Endothelial cell of umbilical vein (primary cell): ENCODE data around the gene SCN1B. TPM values are rescaled to one million over a fixed set of nuclear protein-coding genes. Genes with fewer than 3 reads are reported as not detected.
A peak's percentile ranks its signal among the peaks of the same experiment; 100 is the strongest.
"Not testable (repeated sequence)": the region's sequence is repeated elsewhere in the genome, so short reads cannot be mapped to it uniquely, and the experiment has no call there.

Experiments
- BruUV-seq: library from RNA; stranded (reverse); fragments of 400-500 nt; replicated peaks from 2 replicates; lab custom pipeline; 2021; lab: Mats Ljungman, UMichigan
- CTCF ChIA-PET: fragments of 300-600, 350-600 bp; sonication (Branson Sonifier 250); formaldehyde crosslinking; loops from one replicate; lab custom pipeline; 2021; ENCODE audit warnings: antibody characterized with exemption, inconsistent platforms; lab: Charles Lee
- POLR2A ChIA-PET: fragments of 300-600, 350-600 bp; sonication (Branson Sonifier 250); formaldehyde crosslinking; loops from one replicate; lab custom pipeline; 2021; ENCODE audit warnings: antibody characterized with exemption, inconsistent platforms; lab: Charles Lee
- DNase-seq: peaks from one replicate; pipeline ENCODE4 v3.0.0-alpha.2; 2011; ENCODE audit warnings: low read depth, low spot score
- FAIRE-seq: peaks from 2 replicates; lab custom pipeline; 2011; peaks lifted over from hg19 to GRCh38; lab: Jason Lieb, UNC
- H2AFZ ChIP-seq: 2 replicates; pipeline ENCODE4 v1.6.0; 2012; ENCODE audit warnings: low read depth, low read length, control low read depth, inconsistent platforms
- H3K27ac ChIP-seq: 2 replicates; pipeline ENCODE4 v1.5.1; 2011; ENCODE audit warnings: low read depth, mild to moderate bottlenecking, control low read depth, low read length, moderate library complexity; ENCODE audit not compliant: insufficient read depth
- H3K27me3 ChIP-seq, 2 experiments: 2 replicates each; pipeline versions ENCODE4 v1.6.0 to v1.6.1; 2011; ENCODE audit warnings: low read length in 2 of 2, mixed read lengths in 1 of 2; ENCODE audit not compliant: control insufficient read depth in 2 of 2, insufficient read depth in 2 of 2
- H3K36me3 ChIP-seq, 2 experiments: 2 replicates in 1 of 2; 3 replicates in 1 of 2; pipeline ENCODE4 v1.5.1; 2011; ENCODE audit warnings: low read length in 2 of 2, mild to moderate bottlenecking in 1 of 2, moderate library complexity in 1 of 2; ENCODE audit not compliant: control insufficient read depth in 2 of 2, insufficient read depth in 2 of 2; ENCODE audit errors: extremely low read depth in 1 of 2
- H3K4me1 ChIP-seq: 3 replicates; pipeline ENCODE4 v1.5.1; 2011; ENCODE audit warnings: mild to moderate bottlenecking, low read length; ENCODE audit not compliant: control insufficient read depth, insufficient read depth; ENCODE audit errors: extremely low read depth
- H3K4me2 ChIP-seq: 2 replicates; pipeline ENCODE4 v1.6.1; 2011; ENCODE audit warnings: low read length, control low read depth, mixed read lengths; ENCODE audit not compliant: insufficient read depth
- H3K4me3 ChIP-seq, 3 experiments: fragments of 200-600 bp in 1 of 3; sonication (generic), shearing (Covaris generic) in 1 of 3; replicated peaks in 1 of 3; 2 replicates each; pipeline ENCODE4 v1.5.1; 2011 to 2016; ENCODE audit warnings: control low read depth in 3 of 3, low read length in 3 of 3, mild to moderate bottlenecking in 2 of 3, inconsistent platforms in 1 of 3, low read depth in 1 of 3, moderate library complexity in 1 of 3; ENCODE audit not compliant: insufficient read depth in 1 of 3
- H3K79me2 ChIP-seq: 2 replicates; pipeline ENCODE4 v1.6.0; 2012; ENCODE audit warnings: low read length, inconsistent platforms; ENCODE audit not compliant: control insufficient read depth, insufficient read depth
- H3K9ac ChIP-seq: replicated peaks from 2 replicates; pipeline ENCODE3; 2011; ENCODE audit warnings: low read length, control low read depth; ENCODE audit not compliant: insufficient read depth; ENCODE audit errors: extremely low read depth
- H3K9me1 ChIP-seq: replicated peaks from 3 replicates; pipeline ENCODE4 v1.6.0; 2011; ENCODE audit warnings: mild to moderate bottlenecking, low read length; ENCODE audit not compliant: control insufficient read depth, insufficient read depth; ENCODE audit errors: extremely low read depth
- H3K9me3 ChIP-seq: replicated peaks from 2 replicates; pipeline ENCODE4 v1.5.1; 2012; ENCODE audit warnings: low read length, inconsistent platforms; ENCODE audit not compliant: control insufficient read depth, insufficient read depth
- H4K20me1 ChIP-seq: replicated peaks from 2 replicates; pipeline ENCODE3; 2011; ENCODE audit warnings: mild to moderate bottlenecking, low read length; ENCODE audit not compliant: control insufficient read depth, insufficient read depth; ENCODE audit errors: extremely low read depth
- EZH2 ChIP-seq: IDR thresholded peaks from 2 replicates; pipeline ENCODE4 v1.6.1; 2012; ENCODE audit warnings: borderline replicate concordance, low read depth, mild to moderate bottlenecking, moderate library complexity, low read length, inconsistent platforms; ENCODE audit not compliant: severe bottlenecking
- GATA2 ChIP-seq: IDR thresholded peaks from 2 replicates; pipeline ENCODE4 v1.7.0; 2011; ENCODE audit warnings: low read depth, mild to moderate bottlenecking, moderate library complexity, mixed read lengths, low read length; ENCODE audit not compliant: insufficient read length, insufficient read depth
- JUN ChIP-seq: IDR thresholded peaks from 2 replicates; pipeline ENCODE4 v1.6.1; 2011; ENCODE audit warnings: borderline replicate concordance, low read depth; ENCODE audit not compliant: insufficient read length, insufficient read depth
- MAX ChIP-seq: IDR thresholded peaks from 2 replicates; pipeline ENCODE4 v1.6.1; 2011; ENCODE audit not compliant: insufficient read depth, insufficient read length
- POLR2AphosphoS5 ChIP-seq: IDR thresholded peaks from 2 replicates; pipeline ENCODE4 v1.6.1; 2012; ENCODE audit warnings: low read depth, mild to moderate bottlenecking, control low read depth, low read length, moderate library complexity; ENCODE audit not compliant: insufficient read depth
- dilution Hi-C: fragments of 300-500 bp; cut with MboI; formaldehyde crosslinking; loops from one replicate; pipeline ENCODE4 v1.15.0; 2019; ENCODE audit warnings: low sequenced_read_pairs; ENCODE audit not compliant: extremely low pct_ligation_motif_present
- intact Hi-C: fragments of 100-400 bp; cut with micrococcal nuclease; formaldehyde crosslinking; loops from one replicate; pipeline ENCODE4 v1.10.0; 2022
- polyA plus RNA-seq, 4 experiments: library from polyadenylated mRNA; depleted of rRNA in 3 of 4; stranded (reverse) in 3 of 4; unstranded in 1 of 4; fragments of >200 nt; gene quantifications; 2 replicates each; pipeline versions ENCODE4 v1.2.1 to v1.2.3, GENCODE V29; 2011 to 2012; ENCODE audit warnings: missing spikeins in 1 of 4
- total RNA-seq: library from RNA; stranded (reverse); gene quantifications from 2 replicates; pipeline ENCODE4 v1.2.3, GENCODE V29; 2021

The SCN1B gene
- total and polyA plus RNA-seq, 2 donors (not counting 3 experiments of a cell fraction or from before 2014, with no cell fraction given) = 11.2 to 14.2 TPM

GRCh38 chr19:35006999-35007365 lies 23.3 kb upstream of the SCN1B start:
- Histone ChIP-seq H3K4me1 (peaks cover 40% of the 10 kb centered on the region), H3K27ac (peak overlapping the region; percentile 51), H3K9me3 (no peaks in the 10 kb centered on the region), H3K9ac (no peak overlapping the region), H4K20me1 (no peaks in the 10 kb centered on the region), H3K27me3 (no peaks in the 10 kb centered on the region), H2AFZ (no peak overlapping the region), H3K79me2 (peaks cover 40% of the 10 kb centered on the region), H3K4me3 (no peak overlapping the region), H3K9me1 (no peaks in the 10 kb centered on the region), H3K4me2 (no peak overlapping the region), H3K36me3 (peaks cover 11 to 28% of the 10 kb centered on the region in 2 experiments)
- TF ChIP-seq MAX = no peak
- TF ChIP-seq GATA2 = no peak
- TF ChIP-seq EZH2 = no peak
- TF ChIP-seq JUN = no peak
- no peak for TF ChIP-seq POLR2AphosphoS5
- ChIA-PET CTCF (interaction anchor here (0.9 to 9.9 kb wide), 7 partner anchors 10 to 60 kb away, joined by 3 to 129 read pairs (median 4); partner anchors contain the start of gene SCN1B), POLR2A (interaction anchor here (0.5 kb wide), 1 partner anchor 1050 kb away, joined by 3 read pairs; no protein-coding TSS in a partner anchor)
- dilution Hi-C loops = no loop called here
- no peak for FAIRE-seq
- no peak for DNase-seq
- BruUV-seq = no TSS peak
- intact Hi-C loops = loop anchor here (10.0 kb wide), 1 partner anchor 82 kb away; the partner anchor contains the start of gene ZNF30

- H3K4me3 ChIP-seq, H3K27ac ChIP-seq, DNase-seq, dilution Hi-C loops, H2AFZ ChIP-seq, H3K9ac ChIP-seq, H3K27me3 ChIP-seq, H3K9me1 ChIP-seq, FAIRE-seq, BruUV-seq, H4K20me1 ChIP-seq, H3K9me3 ChIP-seq, H3K4me2 ChIP-seq, POLR2A ChIA-PET: not testable (repeated sequence)
- Histone ChIP-seq H3K79me2 (peaks cover 37% of the 10 kb centered on the region), H3K36me3 (peaks cover 11 to 31% of the 10 kb centered on the region in 2 experiments), H3K4me1 (peaks cover 36% of the 10 kb centered on the region)
- CTCF ChIA-PET = interaction anchor here (1.4 to 9.9 kb wide), 2 partner anchors 9 to 33 kb away, joined by 3 to 129 read pairs; no protein-coding TSS in a partner anchor
- intact Hi-C loops = loop anchor here (10.0 kb wide), 1 partner anchor 83 kb away; the partner anchor contains the start of gene ZNF30
Observed at GRCh38 chr19:35007427-35007826, 22.8 kb upstream of the SCN1B start.
